HepG2 (cell line): ENCODE data around the gene KCNG4.

ENCODE experiments used
- ATF2 ChIP-seq: sonication (generic); formaldehyde crosslinking; IDR thresholded peaks from 2 replicates; pipeline ENCODE4 v1.4.0; 2020; ENCODE audit warnings: missing genetic modification reagents
- HNF4G ChIP-seq, 2 experiments: sonication (generic) in 1 of 2; formaldehyde crosslinking in 1 of 2; IDR thresholded peaks; 2 replicates each; pipeline versions ENCODE4 v1.4.0 to v1.6.1; 2011 to 2020; ENCODE audit warnings: borderline replicate concordance in 2 of 2, low read depth in 2 of 2, mild to moderate bottlenecking in 2 of 2, low read length in 1 of 2, missing genetic modification reagents in 1 of 2, moderate library complexity in 1 of 2
- HNRNPUL1 ChIP-seq: fragments of 200-400 bp; formaldehyde crosslinking; IDR thresholded peaks from 2 replicates; pipeline ENCODE4 v1.6.1; 2017; ENCODE audit warnings: low read depth, mild to moderate bottlenecking, low read length, moderate library complexity
- POLR2A ChIP-seq, 2 experiments: IDR thresholded peaks; 2 replicates each; pipeline ENCODE4 v1.6.1; 2011; ENCODE audit warnings: low read depth in 2 of 2, low read length in 2 of 2, mild to moderate bottlenecking in 1 of 2, moderate library complexity in 1 of 2; ENCODE audit not compliant: insufficient read depth in 1 of 2
- RFX5 ChIP-seq: IDR thresholded peaks from 2 replicates; pipeline ENCODE4 v1.6.1; 2011; ENCODE audit warnings: low read depth, low read length, improper control_type of control experiment
- ZBTB46 ChIP-seq: sonication (generic); formaldehyde crosslinking; IDR thresholded peaks from 2 replicates; pipeline ENCODE4 v1.4.0; 2020; ENCODE audit warnings: mild to moderate bottlenecking, missing genetic modification reagents, borderline replicate concordance
- ZNF841 ChIP-seq: sonication (generic); formaldehyde crosslinking; IDR thresholded peaks from 2 replicates; pipeline ENCODE4 v1.8.1; 2023; ENCODE audit warnings: missing genetic modification reagents, borderline replicate concordance
- TF ChIP-seq, protein P1 (sequence below): sonication (generic); formaldehyde crosslinking; IDR thresholded peaks from 2 replicates; pipeline ENCODE4 v1.5.0; 2020; ENCODE audit warnings: mild to moderate bottlenecking, missing genetic modification reagents, moderate library complexity

- no peak for TF ChIP-seq ATF2
- TF ChIP-seq HNRNPUL1 = no peak
- TF ChIP-seq ZNF841 (CRISPR knock-in tag) = no peak
- no peak for TF ChIP-seq ZBTB46
- TF ChIP-seq RFX5 = no peak
- no peak for TF ChIP-seq HNF4G (IDR thresholded peaks at IDR 0.05; ENCODE audit: borderline replicate concordance, low read depth, low read length)
- TF ChIP-seq HNF4G (CRISPR knock-in tag; IDR thresholded peaks at IDR 0.05; ENCODE audit: borderline replicate concordance, low read depth) = no peak
- TF ChIP-seq, protein P1, sequence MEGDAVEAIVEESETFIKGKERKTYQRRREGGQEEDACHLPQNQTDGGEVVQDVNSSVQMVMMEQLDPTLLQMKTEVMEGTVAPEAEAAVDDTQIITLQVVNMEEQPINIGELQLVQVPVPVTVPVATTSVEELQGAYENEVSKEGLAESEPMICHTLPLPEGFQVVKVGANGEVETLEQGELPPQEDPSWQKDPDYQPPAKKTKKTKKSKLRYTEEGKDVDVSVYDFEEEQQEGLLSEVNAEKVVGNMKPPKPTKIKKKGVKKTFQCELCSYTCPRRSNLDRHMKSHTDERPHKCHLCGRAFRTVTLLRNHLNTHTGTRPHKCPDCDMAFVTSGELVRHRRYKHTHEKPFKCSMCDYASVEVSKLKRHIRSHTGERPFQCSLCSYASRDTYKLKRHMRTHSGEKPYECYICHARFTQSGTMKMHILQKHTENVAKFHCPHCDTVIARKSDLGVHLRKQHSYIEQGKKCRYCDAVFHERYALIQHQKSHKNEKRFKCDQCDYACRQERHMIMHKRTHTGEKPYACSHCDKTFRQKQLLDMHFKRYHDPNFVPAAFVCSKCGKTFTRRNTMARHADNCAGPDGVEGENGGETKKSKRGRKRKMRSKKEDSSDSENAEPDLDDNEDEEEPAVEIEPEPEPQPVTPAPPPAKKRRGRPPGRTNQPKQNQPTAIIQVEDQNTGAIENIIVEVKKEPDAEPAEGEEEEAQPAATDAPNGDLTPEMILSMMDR (CRISPR knock-in tag) = no peak
- no peak for TF ChIP-seq POLR2A (IDR thresholded peaks at IDR 0.05; ENCODE audit: insufficient read depth in 1 of 2, low read depth in 2 of 2, low read length in 2 of 2)
Measured at GRCh38 chr16:84195201-84196093, 44.4 kb downstream of the KCNG4 start.
